WTC11 (cell line): ENCODE data around the gene ANKRD18B. TPM values are rescaled to one million over a fixed set of nuclear protein-coding genes. Genes with fewer than 3 reads are reported as not detected.
"Not testable (repeated sequence)": the region's sequence is repeated elsewhere in the genome, so short reads cannot be mapped to it uniquely, and the experiment has no call there.

Experiments
- ATAC-seq: fragments of 200-7000 bp; cut with Tn5 transposase; 2 replicates; pipeline ENCODE4 v1.10.0; 2021; ENCODE audit warnings: mild to moderate bottlenecking, moderate library complexity
- CTCF ChIA-PET: fragments of 300-600 bp; sonication (Branson Sonifier 250); formaldehyde crosslinking; loops from one replicate; lab custom pipeline; 2021; ENCODE audit warnings: antibody characterized with exemption; lab: Charles Lee
- POLR2A ChIA-PET: fragments of 350-600 bp; sonication (Branson Sonifier 250); formaldehyde crosslinking; loops from one replicate; lab custom pipeline; 2021; ENCODE audit warnings: antibody characterized with exemption; lab: Charles Lee
- DNase-seq: peaks from one replicate; pipeline ENCODE4 v3.0.0; 2021; ENCODE audit warnings: low spot score
- H3K27ac Mint-ChIP-seq: 2 replicates; pipeline ENCODE4 v1.8.0; 2021; ENCODE audit warnings: mixed read lengths
- H3K27me3 Mint-ChIP-seq: 2 replicates; pipeline ENCODE4 v1.8.0; 2021; ENCODE audit warnings: low read depth, mild to moderate bottlenecking, moderate library complexity, mixed read lengths
- H3K36me3 Mint-ChIP-seq: 2 replicates; pipeline ENCODE4 v1.8.0; 2021; ENCODE audit warnings: mixed read lengths
- H3K4me1 Mint-ChIP-seq: 2 replicates; pipeline ENCODE4 v1.8.0; 2022; ENCODE audit warnings: mixed read lengths
- H3K4me3 Mint-ChIP-seq: 2 replicates; pipeline ENCODE4 v1.8.0; 2021; ENCODE audit warnings: mild to moderate bottlenecking, moderate library complexity, mixed read lengths
- H3K9me3 Mint-ChIP-seq: 2 replicates; pipeline ENCODE4 v1.8.0; 2021; ENCODE audit warnings: mixed read lengths
- HMGA2 ChIP-seq: fragments of 250-450 bp; sonication (Bioruptor Pico); IDR thresholded peaks from 2 replicates; pipeline ENCODE4 v1.4.0; 2021; ENCODE audit warnings: mild to moderate bottlenecking, moderate library complexity
- MXD4 ChIP-seq: fragments of 250-450 bp; sonication (Bioruptor Pico); IDR thresholded peaks from 2 replicates; pipeline ENCODE4 v1.8.0; 2021; ENCODE audit warnings: mild to moderate bottlenecking, moderate library complexity, borderline replicate concordance
- SMAD3 ChIP-seq: sonication (generic); formaldehyde crosslinking; IDR thresholded peaks from 2 replicates; pipeline ENCODE4 v1.8.0; 2022; ENCODE audit warnings: missing genetic modification reagents, mild to moderate bottlenecking, borderline replicate concordance
- TCF7 ChIP-seq: sonication (generic); formaldehyde crosslinking; IDR thresholded peaks from 2 replicates; pipeline ENCODE4 v1.8.0; 2022; ENCODE audit warnings: mild to moderate bottlenecking, low read depth, missing genetic modification reagents, moderate library complexity
- ZNF121 ChIP-seq: sonication (generic); formaldehyde crosslinking; IDR thresholded peaks from 2 replicates; pipeline ENCODE4 v1.8.0; 2023; ENCODE audit warnings: missing genetic modification reagents
- ZNF416 ChIP-seq: fragments of 250-450 bp; sonication (Bioruptor Pico); IDR thresholded peaks from 2 replicates; pipeline ENCODE4 v1.9.0; 2021; ENCODE audit warnings: mild to moderate bottlenecking, inconsistent platforms
- total RNA-seq: library from RNA; stranded (reverse); gene quantifications from 3 replicates; pipeline ENCODE4 v1.2.3, GENCODE V29; 2021
- TF ChIP-seq, protein P1 (sequence below): sonication (generic); formaldehyde crosslinking; IDR thresholded peaks from 2 replicates; pipeline ENCODE4 v1.8.0; 2022; ENCODE audit warnings: missing genetic modification reagents
- TF ChIP-seq, protein P2 (sequence below): sonication (generic); formaldehyde crosslinking; IDR thresholded peaks from 2 replicates; pipeline ENCODE4 v1.8.0; 2022; ENCODE audit warnings: mild to moderate bottlenecking, missing genetic modification reagents

Gene ANKRD18B
- total RNA-seq, 1 experiment from 2014 or later = 11.0 TPM

DNA sequence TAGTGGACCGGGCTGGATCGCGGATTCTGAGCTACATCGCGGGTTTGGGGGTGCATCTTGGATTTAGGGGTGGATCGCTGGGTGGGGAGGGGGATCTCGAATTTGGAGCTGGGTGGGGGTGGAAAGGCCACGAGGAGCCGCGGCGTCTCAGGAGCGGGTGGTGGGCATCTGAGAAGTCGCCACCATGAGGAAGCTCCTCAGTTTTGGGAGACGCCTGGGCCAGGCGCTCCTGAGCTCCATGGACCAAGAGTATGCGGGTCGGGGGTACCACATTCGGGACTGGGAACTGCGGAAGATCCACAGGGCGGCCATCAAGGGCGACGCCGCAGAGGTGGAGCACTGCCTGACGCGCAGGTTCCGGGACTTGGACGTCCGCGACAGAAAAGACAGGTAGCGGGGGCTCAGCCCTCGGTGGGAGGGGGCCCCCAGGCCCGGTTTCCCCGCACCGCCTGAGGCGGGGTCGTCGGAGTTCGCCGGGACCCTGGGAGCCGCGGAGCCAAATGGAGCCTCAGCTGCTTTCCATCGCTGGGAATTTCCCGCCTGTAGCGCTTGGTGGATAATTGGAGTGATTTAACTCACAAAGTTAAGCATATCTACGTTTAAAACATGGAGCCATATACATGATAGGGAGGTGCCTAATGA lies 376 bp downstream of the ANKRD18B start:
- H3K4me1 Mint-ChIP-seq = peaks cover 13% of the 10 kb centered on the region
- H3K36me3 Mint-ChIP-seq = no peaks in the 10 kb centered on the region
- peak; percentile 38 for DNase-seq
- H3K27ac Mint-ChIP-seq = no peak overlapping the region
- TF ChIP-seq TCF7 (CRISPR knock-in tag) = no peak
- TF ChIP-seq, protein P1, sequence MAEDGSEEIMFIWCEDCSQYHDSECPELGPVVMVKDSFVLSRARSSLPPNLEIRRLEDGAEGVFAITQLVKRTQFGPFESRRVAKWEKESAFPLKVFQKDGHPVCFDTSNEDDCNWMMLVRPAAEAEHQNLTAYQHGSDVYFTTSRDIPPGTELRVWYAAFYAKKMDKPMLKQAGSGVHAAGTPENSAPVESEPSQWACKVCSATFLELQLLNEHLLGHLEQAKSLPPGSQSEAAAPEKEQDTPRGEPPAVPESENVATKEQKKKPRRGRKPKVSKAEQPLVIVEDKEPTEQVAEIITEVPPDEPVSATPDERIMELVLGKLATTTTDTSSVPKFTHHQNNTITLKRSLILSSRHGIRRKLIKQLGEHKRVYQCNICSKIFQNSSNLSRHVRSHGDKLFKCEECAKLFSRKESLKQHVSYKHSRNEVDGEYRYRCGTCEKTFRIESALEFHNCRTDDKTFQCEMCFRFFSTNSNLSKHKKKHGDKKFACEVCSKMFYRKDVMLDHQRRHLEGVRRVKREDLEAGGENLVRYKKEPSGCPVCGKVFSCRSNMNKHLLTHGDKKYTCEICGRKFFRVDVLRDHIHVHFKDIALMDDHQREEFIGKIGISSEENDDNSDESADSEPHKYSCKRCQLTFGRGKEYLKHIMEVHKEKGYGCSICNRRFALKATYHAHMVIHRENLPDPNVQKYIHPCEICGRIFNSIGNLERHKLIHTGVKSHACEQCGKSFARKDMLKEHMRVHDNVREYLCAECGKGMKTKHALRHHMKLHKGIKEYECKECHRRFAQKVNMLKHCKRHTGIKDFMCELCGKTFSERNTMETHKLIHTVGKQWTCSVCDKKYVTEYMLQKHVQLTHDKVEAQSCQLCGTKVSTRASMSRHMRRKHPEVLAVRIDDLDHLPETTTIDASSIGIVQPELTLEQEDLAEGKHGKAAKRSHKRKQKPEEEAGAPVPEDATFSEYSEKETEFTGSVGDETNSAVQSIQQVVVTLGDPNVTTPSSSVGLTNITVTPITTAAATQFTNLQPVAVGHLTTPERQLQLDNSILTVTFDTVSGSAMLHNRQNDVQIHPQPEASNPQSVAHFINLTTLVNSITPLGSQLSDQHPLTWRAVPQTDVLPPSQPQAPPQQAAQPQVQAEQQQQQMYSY (CRISPR knock-in tag) = no peak
- TF ChIP-seq, protein P2, sequence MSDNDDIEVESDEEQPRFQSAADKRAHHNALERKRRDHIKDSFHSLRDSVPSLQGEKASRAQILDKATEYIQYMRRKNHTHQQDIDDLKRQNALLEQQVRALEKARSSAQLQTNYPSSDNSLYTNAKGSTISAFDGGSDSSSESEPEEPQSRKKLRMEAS (CRISPR knock-in tag) = 0 out of 2 replicates have a peak, but pooled peaks have one; percentile 14
- CTCF ChIA-PET = interaction anchor here (0.6 to 2.7 kb wide), 10 partner anchors 14 to 234 kb away, joined by 3 to 19 read pairs (median 5); partner anchors contain the start of gene NFX1
- POLR2A ChIA-PET = interaction anchor here (0.8 to 1.0 kb wide), 4 partner anchors 14 to 100 kb away, joined by 3 to 5 read pairs (median 3); partner anchors contain the start of gene AQP3
- no peaks in the 10 kb centered on the region for H3K9me3 Mint-ChIP-seq
- ATAC-seq = peak; percentile 72
- peak overlapping the region; percentile 91 for H3K4me3 Mint-ChIP-seq
- peaks cover 21% of the 10 kb centered on the region for H3K27me3 Mint-ChIP-seq

DNA sequence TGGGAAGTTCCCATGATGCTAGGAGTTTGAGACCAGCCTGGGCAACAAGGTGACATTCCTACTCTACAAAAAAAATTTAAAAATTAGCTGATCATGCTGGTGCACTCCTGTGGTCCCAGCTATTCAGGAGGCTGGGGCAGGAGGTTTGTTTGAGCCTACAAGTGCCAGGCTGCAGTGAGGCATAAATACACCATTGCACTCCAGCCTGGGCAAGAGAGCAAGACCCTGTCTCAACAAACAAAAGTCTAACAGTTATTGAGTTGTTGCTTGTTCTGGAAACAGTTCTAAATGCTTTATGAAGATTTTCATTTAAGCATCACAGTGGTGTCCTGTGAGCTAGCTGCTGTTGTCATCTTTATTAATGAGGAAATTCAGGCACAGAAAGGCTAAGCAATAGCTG lies 4.0 kb downstream of the ANKRD18B start:
- POLR2A ChIA-PET, H3K4me3 Mint-ChIP-seq, H3K36me3 Mint-ChIP-seq, H3K27ac Mint-ChIP-seq, DNase-seq, H3K4me1 Mint-ChIP-seq, CTCF ChIA-PET, ATAC-seq, H3K9me3 Mint-ChIP-seq: not testable (repeated sequence)
- TF ChIP-seq ZNF121 = peak; percentile 61; the same call in 1 of the 2 replicates
- H3K27me3 Mint-ChIP-seq = peaks cover 14% of the 10 kb centered on the region

DNA sequence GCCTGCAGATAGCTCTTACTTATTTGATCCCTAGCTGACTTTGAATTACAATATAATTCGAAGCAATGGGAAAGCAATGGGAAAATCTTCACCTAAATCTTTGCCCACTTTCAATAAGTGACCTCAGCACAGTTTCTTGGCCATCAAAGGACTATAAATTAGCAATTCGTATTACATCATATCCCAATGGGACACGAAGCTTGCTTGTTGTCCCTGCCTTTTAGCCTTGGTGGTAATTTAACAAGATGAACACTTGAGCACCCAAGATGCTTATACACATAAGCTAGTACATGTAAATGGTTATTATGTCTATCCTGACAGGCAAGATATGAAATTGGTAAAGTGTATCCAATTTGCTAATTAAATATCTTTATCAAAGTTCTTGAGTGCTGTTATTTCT lies 9.9 kb downstream of the ANKRD18B start:
- H3K9me3 Mint-ChIP-seq, H3K4me1 Mint-ChIP-seq, H3K27me3 Mint-ChIP-seq, POLR2A ChIA-PET, H3K36me3 Mint-ChIP-seq, DNase-seq, CTCF ChIA-PET, H3K27ac Mint-ChIP-seq, ATAC-seq, H3K4me3 Mint-ChIP-seq: not testable (repeated sequence)

DNA sequence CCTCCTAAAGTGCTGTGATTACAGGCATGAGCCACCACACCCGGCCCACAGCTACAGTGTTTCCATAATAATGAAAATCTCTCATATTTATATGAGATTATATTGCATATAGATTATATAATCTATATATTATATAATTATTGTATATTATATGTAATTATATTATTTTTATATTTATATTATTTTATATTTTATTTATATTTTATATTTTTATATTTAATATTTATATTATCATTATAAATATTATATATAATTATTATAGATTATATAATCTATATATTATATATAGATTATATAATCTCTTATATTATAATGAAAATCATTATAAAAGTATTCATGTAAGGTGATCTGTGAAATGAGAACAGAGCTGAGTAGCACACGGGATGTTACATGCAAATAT lies 11.5 kb downstream of the ANKRD18B start:
- POLR2A ChIA-PET = no interaction called here
- TF ChIP-seq ZNF416 = no peak
- TF ChIP-seq MXD4 (CRISPR knock-in tag) = no peak
- no peak for TF ChIP-seq SMAD3 (CRISPR knock-in tag)
- peak; percentile 94; the same call in 1 of the 2 replicates for TF ChIP-seq HMGA2 (CRISPR knock-in tag)
- TF ChIP-seq, all 79 proteins: peak for 1
- Mint-ChIP-seq H3K36me3 (peaks cover 2% of the 10 kb centered on the region; the same call in 1 of the 2 replicates), H3K27ac (no peak overlapping the region), H3K4me3 (no peak overlapping the region), H3K4me1 (peaks cover 7% of the 10 kb centered on the region), H3K27me3 (no peaks in the 10 kb centered on the region), H3K9me3 (no peaks in the 10 kb centered on the region)
- DNase-seq = no peak
- ATAC-seq = no peak
- CTCF ChIA-PET = no interaction called here

DNA sequence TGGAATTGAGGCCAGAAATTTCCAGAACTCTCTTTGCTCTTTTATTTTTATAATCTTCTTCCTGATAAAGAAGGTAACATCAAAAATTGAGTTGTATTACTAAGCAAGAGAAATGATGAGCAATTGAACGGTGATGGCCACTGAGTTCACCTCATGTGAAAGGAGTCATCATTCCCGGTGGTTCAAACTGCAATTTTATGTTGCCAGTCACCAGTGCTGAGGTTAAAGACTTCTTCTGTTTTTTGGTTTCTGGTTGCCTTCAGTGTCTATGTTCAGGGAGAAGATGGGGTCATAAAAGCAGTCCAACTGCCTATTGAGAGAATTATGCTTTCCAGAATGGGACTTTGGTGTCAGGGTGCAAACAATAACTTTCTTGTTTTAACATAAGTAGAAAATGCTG lies 19.4 kb downstream of the ANKRD18B start:
- H3K27ac Mint-ChIP-seq, POLR2A ChIA-PET, H3K9me3 Mint-ChIP-seq, H3K27me3 Mint-ChIP-seq, H3K4me3 Mint-ChIP-seq, H3K4me1 Mint-ChIP-seq, CTCF ChIA-PET, ATAC-seq, DNase-seq, H3K36me3 Mint-ChIP-seq: not testable (repeated sequence)

DNA sequence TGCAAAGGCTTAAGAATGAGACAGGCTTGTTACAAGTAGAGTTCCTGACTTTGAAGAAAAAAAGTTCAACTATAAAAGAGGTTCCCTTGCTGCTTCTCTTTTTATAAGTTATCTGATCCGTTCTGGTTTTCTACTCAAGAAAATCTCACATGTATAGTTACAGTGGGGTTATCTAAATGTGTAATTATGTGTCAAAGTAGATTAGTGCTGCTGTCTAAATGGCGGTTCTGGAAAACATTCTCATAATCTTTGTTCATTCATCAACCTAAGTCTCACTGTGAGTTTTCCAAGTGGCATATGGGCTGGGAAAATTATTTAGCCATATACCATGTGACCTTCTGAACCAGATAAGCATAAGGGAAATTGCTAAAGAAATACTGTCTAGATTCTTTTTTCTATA lies 21.7 kb downstream of the ANKRD18B start:
- DNase-seq, H3K9me3 Mint-ChIP-seq, H3K4me1 Mint-ChIP-seq, POLR2A ChIA-PET, H3K4me3 Mint-ChIP-seq, H3K36me3 Mint-ChIP-seq, H3K27me3 Mint-ChIP-seq, CTCF ChIA-PET, ATAC-seq, H3K27ac Mint-ChIP-seq: not testable (repeated sequence)

DNA sequence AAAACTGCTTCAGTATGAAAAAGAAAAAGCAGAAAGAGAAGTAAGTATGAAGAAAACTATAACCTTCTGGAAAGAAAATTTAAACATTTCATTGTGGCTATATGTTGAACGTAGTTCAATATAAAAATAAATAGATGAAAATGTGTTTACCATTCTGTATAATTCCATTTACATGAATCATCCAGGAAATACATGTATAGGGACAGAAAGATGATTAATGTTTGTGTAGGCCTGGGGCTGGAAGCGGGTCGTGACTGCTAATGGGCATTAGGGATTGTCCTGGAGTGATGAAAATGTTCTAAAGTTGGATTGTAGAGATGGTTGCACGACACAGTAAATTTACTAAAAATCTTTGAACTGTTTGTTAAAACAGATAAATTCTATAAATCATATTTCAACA lies 24.8 kb downstream of the ANKRD18B start:
- H3K4me1 Mint-ChIP-seq, CTCF ChIA-PET, H3K36me3 Mint-ChIP-seq, ATAC-seq, H3K27ac Mint-ChIP-seq, POLR2A ChIA-PET, H3K9me3 Mint-ChIP-seq, DNase-seq, H3K4me3 Mint-ChIP-seq, H3K27me3 Mint-ChIP-seq: not testable (repeated sequence)

DNA sequence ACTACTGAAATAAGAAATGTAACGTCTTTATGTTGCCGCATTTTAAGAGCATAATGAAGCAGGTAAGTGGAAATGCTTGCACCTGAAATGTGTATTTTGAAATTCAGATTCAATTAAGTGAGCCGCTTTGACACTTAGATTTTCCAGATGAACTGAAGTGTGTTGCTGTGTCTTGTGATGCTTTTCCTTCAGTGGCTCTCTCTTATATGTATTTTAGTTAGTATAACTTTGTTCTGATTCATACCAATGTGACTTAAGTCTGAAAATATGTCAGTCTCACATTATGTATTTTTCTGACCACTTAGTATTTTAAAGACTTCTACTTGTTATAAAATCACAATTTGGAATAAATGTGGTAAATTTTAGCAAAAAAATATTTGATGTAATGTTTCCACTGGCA lies 25.4 kb downstream of the ANKRD18B start:
- ATAC-seq, H3K27ac Mint-ChIP-seq, POLR2A ChIA-PET, H3K36me3 Mint-ChIP-seq, H3K4me1 Mint-ChIP-seq, H3K9me3 Mint-ChIP-seq, H3K4me3 Mint-ChIP-seq, CTCF ChIA-PET, H3K27me3 Mint-ChIP-seq, DNase-seq: not testable (repeated sequence)

DNA sequence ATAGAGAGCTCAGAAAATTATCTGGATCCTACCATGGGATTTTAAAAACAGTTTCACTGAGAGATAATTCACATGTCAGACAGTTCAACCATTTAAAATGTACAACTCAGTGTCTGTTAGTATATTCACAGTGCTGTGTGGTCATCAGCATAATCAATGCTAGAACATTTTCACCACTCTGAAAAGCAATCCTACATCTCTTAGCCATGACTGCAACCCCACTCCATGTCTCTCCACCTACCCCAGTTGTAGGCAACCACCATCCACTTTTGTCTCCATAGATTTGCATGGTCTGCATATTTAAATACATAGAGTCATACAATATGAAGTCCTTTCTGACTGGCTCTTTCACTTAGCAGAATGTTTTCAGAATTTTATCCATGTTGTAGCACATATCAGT lies 27.1 kb downstream of the ANKRD18B start:
- DNase-seq, H3K4me1 Mint-ChIP-seq, H3K27me3 Mint-ChIP-seq, POLR2A ChIA-PET, CTCF ChIA-PET, ATAC-seq, H3K27ac Mint-ChIP-seq, H3K4me3 Mint-ChIP-seq, H3K9me3 Mint-ChIP-seq, H3K36me3 Mint-ChIP-seq: not testable (repeated sequence)
